Fibroblast of mammary gland (primary cell): ENCODE data around the gene GPR17.

ENCODE experiments used
- DNase-seq: peaks from one replicate; pipeline ENCODE4 v3.0.0-alpha.2; 2010; ENCODE audit warnings: low read depth
- H3K4me3 ChIP-seq: 2 replicates; pipeline ENCODE4 v1.5.1; 2011; ENCODE audit warnings: low read depth, mild to moderate bottlenecking, low read length, moderate library complexity; ENCODE audit not compliant: control insufficient read depth
- CTCF ChIP-seq: conservative IDR thresholded peaks from 2 replicates; pipeline ENCODE4 v1.5.1; 2011; ENCODE audit warnings: low read depth, low read length, inconsistent platforms; ENCODE audit not compliant: control insufficient read depth, insufficient read depth

The GPR17 gene

GRCh38 chr2:127643439-127644065, 2.4 kb upstream of the GPR17 start:
- no peak for TF ChIP-seq CTCF
- DNase-seq, result no peak
- H3K4me3 ChIP-seq, result no peak overlapping the region

DNA sequence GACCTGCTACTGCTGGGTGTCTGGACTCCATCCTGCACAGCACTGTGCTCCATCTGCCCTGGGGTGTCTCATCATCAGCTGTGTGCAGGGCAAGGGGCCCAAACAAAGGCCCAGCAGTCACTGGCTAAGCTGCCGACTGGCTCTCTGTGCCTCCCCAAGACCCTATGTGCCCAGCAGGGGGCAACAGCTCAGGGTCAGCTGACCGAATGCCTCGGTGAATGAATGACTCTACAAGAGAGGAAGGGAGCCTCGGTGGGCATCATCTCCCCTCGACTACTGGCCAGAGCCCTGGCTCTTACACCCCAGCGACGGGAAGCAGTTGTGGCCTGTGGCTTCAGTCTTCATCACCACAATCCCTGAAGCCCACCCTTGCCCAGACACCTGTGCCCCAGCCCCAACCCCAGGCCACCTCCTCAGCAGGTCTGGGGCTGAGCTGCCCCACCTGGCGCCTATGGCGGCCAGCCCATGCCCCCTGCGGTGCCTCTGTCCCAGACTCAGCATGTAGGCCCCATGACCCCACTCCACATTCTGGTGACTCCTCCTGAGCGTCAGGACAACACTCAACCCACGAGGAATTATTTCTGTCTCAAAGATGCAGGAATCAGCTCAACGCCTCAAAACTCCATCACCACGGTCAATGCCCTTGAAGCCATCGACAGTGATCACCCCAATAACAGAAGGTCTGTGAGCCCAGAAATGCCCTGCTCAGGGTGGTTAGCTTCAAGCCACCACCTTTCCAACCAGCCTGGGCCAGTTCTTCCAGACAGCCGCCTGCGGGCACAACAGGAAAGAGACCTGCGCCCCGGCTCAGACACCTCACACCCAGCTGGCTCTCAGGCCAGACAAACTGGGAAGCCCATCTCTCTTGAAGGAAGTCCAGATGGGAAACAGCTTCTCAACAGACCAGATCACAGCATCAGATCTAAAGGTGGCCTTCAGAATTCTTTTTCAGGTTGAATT, 1.6 kb upstream of the GPR17 start:
- no peak for TF ChIP-seq CTCF
- no peak for DNase-seq
- H3K4me3 ChIP-seq, result no peak overlapping the region

- no peak for DNase-seq
- no peak overlapping the region for H3K4me3 ChIP-seq
- TF ChIP-seq CTCF, result no peak
Measured at GRCh38 chr2:127645026-127645394, 943 bp upstream of the GPR17 start.

- DNase-seq, result no peak
- H3K4me3 ChIP-seq, result no peak overlapping the region
Measured at GRCh38 chr2:127646487-127647241, 711 bp downstream of the GPR17 start.

GRCh38 chr2:127647242-127648190, 1.6 kb downstream of the GPR17 start:
- no peak overlapping the region for H3K4me3 ChIP-seq
- TF ChIP-seq CTCF, result no peak
- no peak for DNase-seq

More at GRCh38 chr2:127646487-127647241, 711 bp downstream of the GPR17 start:
- no peak for TF ChIP-seq CTCF
